ENCODE data around the gene PSMD9.

PSMD9 gene

GRCh38 chr12:121946313-121947025, 57.9 kb downstream of the PSMD9 start:
- Histone ChIP-seq H3K9me3 (no peaks in the 10 kb centered on the region), H3K4me1 (ENCODE audit: control insufficient read depth in 1 of 2, insufficient read depth in 1 of 2, low read depth in 1 of 2, low read length in 1 of 2) (no peaks in the 10 kb centered on the region), H3K27me3 (no peaks in the 10 kb centered on the region), H3K36me3 (no peaks in the 10 kb centered on the region), H3K4me3 (ENCODE audit: low read depth in 1 of 2, low read length in 1 of 2) (no peak overlapping the region), H3K27ac (no peak overlapping the region)
- no peak for TF ChIP-seq CTCF (IDR thresholded peaks at IDR 0.05)

GRCh38 chr12:121947981-121948380, 59.4 kb downstream of the PSMD9 start:
- no peaks in the 10 kb centered on the region for H3K4me1 ChIP-seq (ENCODE audit: control insufficient read depth in 1 of 2, insufficient read depth in 1 of 2, low read depth in 1 of 2, low read length in 1 of 2)
- TF ChIP-seq CTCF (IDR thresholded peaks at IDR 0.05) = no peak
- H3K9me3 ChIP-seq = no peaks in the 10 kb centered on the region
- H3K4me3 ChIP-seq (ENCODE audit: low read depth in 1 of 2, low read length in 1 of 2) = no peak overlapping the region
- no peaks in the 10 kb centered on the region for H3K36me3 ChIP-seq
- peaks cover 5% of the 10 kb centered on the region for H3K27me3 ChIP-seq
- H3K27ac ChIP-seq = no peak overlapping the region

GRCh38 chr12:121949648-121950397, 61.2 kb downstream of the PSMD9 start:
- Histone ChIP-seq H3K27me3 (peaks cover 8% of the 10 kb centered on the region), H3K36me3 (no peaks in the 10 kb centered on the region), H3K4me3 (ENCODE audit: low read depth in 1 of 2, low read length in 1 of 2) (no peak overlapping the region), H3K27ac (no peak overlapping the region), H3K9me3 (no peaks in the 10 kb centered on the region), H3K4me1 (ENCODE audit: control insufficient read depth in 1 of 2, insufficient read depth in 1 of 2, low read depth in 1 of 2, low read length in 1 of 2) (no peaks in the 10 kb centered on the region)
- no peak for TF ChIP-seq CTCF (IDR thresholded peaks at IDR 0.05)

- no peak overlapping the region for H3K4me3 ChIP-seq (ENCODE audit: low read depth in 1 of 2, low read length in 1 of 2)
- H3K36me3 ChIP-seq = no peaks in the 10 kb centered on the region
- H3K9me3 ChIP-seq = no peaks in the 10 kb centered on the region
- no peak for TF ChIP-seq CTCF (IDR thresholded peaks at IDR 0.05)
- peaks cover 8% of the 10 kb centered on the region for H3K27me3 ChIP-seq
- H3K4me1 ChIP-seq (ENCODE audit: control insufficient read depth in 1 of 2, insufficient read depth in 1 of 2, low read depth in 1 of 2, low read length in 1 of 2) = no peaks in the 10 kb centered on the region
- H3K27ac ChIP-seq = no peak overlapping the region
These were observed 64.6 kb downstream of the PSMD9 start for GRCh38 chr12:121953117-121953692.

- H3K4me1 ChIP-seq (ENCODE audit: control insufficient read depth in 1 of 2, insufficient read depth in 1 of 2, low read depth in 1 of 2, low read length in 1 of 2) = no peaks in the 10 kb centered on the region
- H3K4me3 ChIP-seq (ENCODE audit: low read depth in 1 of 2, low read length in 1 of 2) = no peak overlapping the region
- H3K27ac ChIP-seq = no peak overlapping the region
- peaks cover 8% of the 10 kb centered on the region for H3K27me3 ChIP-seq
- no peaks in the 10 kb centered on the region for H3K9me3 ChIP-seq
- no peaks in the 10 kb centered on the region for H3K36me3 ChIP-seq
- no peak for TF ChIP-seq CTCF (IDR thresholded peaks at IDR 0.05)
These were observed 65.1 kb downstream of the PSMD9 start for GRCh38 chr12:121953695-121954094.

Data from neutrophil (primary cell).